Activated effector memory CD4-positive, alpha-beta T cell treated with Interleukin-2 at 50 U/mL for 16 hours (primary cell): ENCODE data around the gene VILL.
"Not testable (repeated sequence)": the region's sequence is repeated elsewhere in the genome, so short reads cannot be mapped to it uniquely, and the experiment has no call there.

Experiments used
- DNase-seq: peaks from one replicate; pipeline ENCODE4 v3.0.0-alpha.2; 2020

Gene VILL

DNA sequence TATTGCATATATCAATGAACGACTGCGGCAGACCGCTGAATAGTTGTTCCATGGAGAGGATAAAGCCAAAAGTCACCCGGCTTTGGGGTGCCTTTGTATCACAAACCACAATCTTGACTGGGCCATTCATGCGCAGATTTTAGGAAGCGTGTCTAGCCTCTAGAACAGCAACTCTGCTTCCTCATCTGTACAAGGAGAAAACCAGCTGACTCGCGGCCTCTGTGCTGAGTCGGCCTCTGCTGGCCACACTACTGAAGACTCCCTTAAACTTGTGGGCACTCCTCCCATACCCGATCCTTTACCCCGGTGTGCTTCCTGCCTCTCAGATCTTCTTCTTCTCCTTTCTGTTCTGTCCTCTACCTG is 49.3 kb downstream of the VILL start:
- DNase-seq, result peak; percentile 59

DNA sequence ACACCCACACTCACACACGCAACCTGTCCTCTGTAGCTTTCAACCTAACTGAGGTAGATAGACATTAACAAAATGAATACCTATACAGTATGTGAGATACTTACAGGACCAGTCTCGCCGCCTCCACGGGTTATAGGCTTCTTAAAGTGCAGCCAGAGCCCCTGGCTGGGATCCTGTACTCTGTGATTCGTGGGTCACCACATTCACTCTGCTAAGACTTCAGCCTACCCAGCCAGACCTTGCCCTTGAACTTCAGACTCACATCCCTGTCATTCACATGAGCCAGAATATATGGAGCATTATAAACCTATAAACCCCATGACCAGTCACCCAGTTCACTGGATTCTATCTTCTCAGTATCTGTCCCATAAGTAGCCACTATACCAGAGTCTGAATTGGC is 49.8 kb downstream of the VILL start:
- DNase-seq, result no peak

- DNase-seq, result no peak
Observed at GRCh38 chr3:38043486-38043885, 52.9 kb downstream of the VILL start.

DNA sequence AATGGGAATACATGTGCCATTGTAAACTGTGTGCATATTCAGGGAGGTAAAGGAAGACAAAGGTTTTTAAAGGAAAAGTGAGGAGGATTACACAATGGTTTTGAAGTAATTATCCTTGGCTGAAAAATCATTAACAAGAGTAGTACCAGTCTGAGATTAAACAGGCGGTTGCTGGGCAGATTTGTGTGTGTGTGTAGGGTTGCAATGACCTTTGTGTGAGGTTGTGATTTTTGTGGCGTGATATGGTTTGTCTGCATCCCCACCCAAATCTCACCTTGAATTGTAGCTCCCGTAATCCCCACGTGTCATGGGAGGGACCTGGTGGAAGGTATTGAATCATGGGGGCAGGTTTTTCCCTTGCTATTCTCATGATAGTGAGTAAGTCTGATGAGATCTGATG is 55.4 kb downstream of the VILL start:
- no peak for DNase-seq

DNA sequence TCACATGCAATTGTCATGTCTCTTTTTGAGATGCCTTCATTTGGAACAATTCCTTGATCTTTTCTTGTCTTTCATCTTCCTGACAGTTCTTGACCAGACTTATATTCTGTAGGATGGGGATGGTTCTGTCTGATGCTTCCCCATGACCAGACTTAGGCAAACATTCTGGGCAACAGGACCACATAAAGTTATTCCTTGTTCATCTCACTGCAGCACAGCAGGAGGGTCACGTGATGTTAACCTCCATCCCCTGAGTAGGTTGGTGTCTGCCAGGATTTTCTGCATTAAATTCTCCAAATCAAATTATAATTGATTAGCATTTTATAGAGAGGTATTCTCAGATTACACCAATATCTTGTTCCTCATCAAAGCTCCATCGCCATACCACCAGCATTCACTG is 56.2 kb downstream of the VILL start:
- DNase-seq, result no peak

- no peak for DNase-seq
Observed at GRCh38 chr3:38047896-38048295, 57.3 kb downstream of the VILL start.

- DNase-seq, result no peak
Observed at GRCh38 chr3:38049358-38050126, 59.0 kb downstream of the VILL start.

- DNase-seq, result no peak
Observed at GRCh38 chr3:38051131-38051530, 60.5 kb downstream of the VILL start.

- not testable (repeated sequence) for DNase-seq
Observed at GRCh38 chr3:38053286-38053685, 62.7 kb downstream of the VILL start.

GRCh38 chr3:38053813-38054498 is 63.4 kb downstream of the VILL start:
- not testable (repeated sequence) for DNase-seq

DNA sequence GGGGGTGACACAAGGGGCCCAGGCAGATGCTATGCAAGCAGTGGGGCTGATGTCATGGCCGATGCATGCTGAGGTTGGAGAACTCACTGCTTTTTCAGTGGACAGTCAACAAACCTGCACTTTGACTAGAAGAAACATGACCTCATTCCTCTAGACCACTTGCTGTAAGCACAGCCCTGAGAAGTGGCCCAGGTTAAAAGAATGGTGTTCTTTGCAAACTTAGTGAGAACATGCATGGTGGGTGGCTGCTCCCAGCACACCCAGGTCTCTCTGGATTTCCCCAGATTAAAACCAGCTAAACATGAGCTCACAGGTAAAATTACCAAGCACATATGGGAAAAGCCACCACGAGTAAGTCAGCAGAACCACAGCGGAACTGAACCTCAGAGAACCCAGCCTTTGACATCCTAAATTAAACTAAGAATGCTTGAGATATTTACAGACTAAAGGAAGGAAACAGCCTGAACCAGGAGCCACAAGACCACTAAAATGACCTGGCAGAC is 64.0 kb downstream of the VILL start:
- no peak for DNase-seq
